GM19397 (cell line): Measurements from ENCODE around the gene FRMD8.
"Not testable (repeated sequence)": the region's sequence is repeated elsewhere in the genome, so short reads cannot be mapped to it uniquely, and the experiment has no call there.

Source experiments
- ATAC-seq: cut with Tn5 transposase; IDR thresholded peaks from one replicate; pipeline ENCODE4 v1.9.1; 2021; ENCODE audit warnings: mild to moderate bottlenecking, moderate library complexity; ENCODE audit not compliant: unreplicated experiment

FRMD8 gene

GRCh38 chr11:65452259-65452658, 65.8 kb downstream of the FRMD8 start:
- not testable (repeated sequence) for ATAC-seq

- ATAC-seq, result no peak
Measured at GRCh38 chr11:65452806-65453490, 66.5 kb downstream of the FRMD8 start.

- ATAC-seq, result no peak
Measured at GRCh38 chr11:65454311-65454695, 67.9 kb downstream of the FRMD8 start.

GRCh38 chr11:65454696-65455456, 68.4 kb downstream of the FRMD8 start:
- peak; percentile 93 for ATAC-seq

- ATAC-seq, result no peak
Measured at GRCh38 chr11:65456418-65456817, 70.0 kb downstream of the FRMD8 start.

- ATAC-seq, result no peak
Measured at GRCh38 chr11:65459552-65459951, 73.1 kb downstream of the FRMD8 start.
